PC-3 (cell line): ENCODE measurements around the gene PTPRN.

ENCODE experiments used
- EZH2 ChIP-seq: fragments of 300-600 bp; sonication (generic); IDR thresholded peaks from one replicate; pipeline ENCODE4 v1.6.1; 2017; ENCODE audit warnings: antibody characterized with exemption, mild to moderate bottlenecking, low read length; ENCODE audit not compliant: unreplicated experiment
- EZH2phosphoT487 ChIP-seq: fragments of 300-600 bp; sonication (generic); IDR thresholded peaks from 2 replicates; pipeline ENCODE4 v1.6.1; 2018; ENCODE audit warnings: mild to moderate bottlenecking, antibody characterized with exemption, low read length, borderline replicate concordance
- TF ChIP-seq, protein P1 (sequence below): fragments of 300-600 bp; sonication (generic); conservative IDR thresholded peaks from 2 replicates; pipeline ENCODE4 v1.5.1; 2017; ENCODE audit warnings: antibody characterized with exemption, low read depth, mild to moderate bottlenecking, low read length

DNA sequence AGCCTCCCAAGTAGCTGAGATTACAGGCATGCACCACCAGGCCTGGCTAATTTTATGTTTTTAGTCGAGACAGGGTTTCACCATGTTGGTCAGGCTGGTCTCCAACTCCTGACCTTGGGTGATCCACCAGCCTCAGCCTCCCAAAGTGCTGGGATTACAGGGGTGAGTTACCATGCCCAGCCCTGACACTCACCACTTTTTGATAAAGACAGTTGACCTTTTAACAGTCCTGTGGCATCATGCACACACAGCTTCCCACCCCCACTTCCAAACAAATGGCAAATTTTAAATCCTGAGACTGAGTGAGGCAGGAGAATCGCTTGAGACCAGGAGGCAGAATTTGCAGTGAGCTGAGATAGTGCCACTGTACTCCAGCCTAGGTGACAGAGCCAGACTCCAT, 36.2 kb downstream of the PTPRN start:
- TF ChIP-seq, protein P1, sequence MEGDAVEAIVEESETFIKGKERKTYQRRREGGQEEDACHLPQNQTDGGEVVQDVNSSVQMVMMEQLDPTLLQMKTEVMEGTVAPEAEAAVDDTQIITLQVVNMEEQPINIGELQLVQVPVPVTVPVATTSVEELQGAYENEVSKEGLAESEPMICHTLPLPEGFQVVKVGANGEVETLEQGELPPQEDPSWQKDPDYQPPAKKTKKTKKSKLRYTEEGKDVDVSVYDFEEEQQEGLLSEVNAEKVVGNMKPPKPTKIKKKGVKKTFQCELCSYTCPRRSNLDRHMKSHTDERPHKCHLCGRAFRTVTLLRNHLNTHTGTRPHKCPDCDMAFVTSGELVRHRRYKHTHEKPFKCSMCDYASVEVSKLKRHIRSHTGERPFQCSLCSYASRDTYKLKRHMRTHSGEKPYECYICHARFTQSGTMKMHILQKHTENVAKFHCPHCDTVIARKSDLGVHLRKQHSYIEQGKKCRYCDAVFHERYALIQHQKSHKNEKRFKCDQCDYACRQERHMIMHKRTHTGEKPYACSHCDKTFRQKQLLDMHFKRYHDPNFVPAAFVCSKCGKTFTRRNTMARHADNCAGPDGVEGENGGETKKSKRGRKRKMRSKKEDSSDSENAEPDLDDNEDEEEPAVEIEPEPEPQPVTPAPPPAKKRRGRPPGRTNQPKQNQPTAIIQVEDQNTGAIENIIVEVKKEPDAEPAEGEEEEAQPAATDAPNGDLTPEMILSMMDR, result no peak
- TF ChIP-seq EZH2 (no peak), EZH2phosphoT487 (no peak)
